CD4-positive, alpha-beta T cell treated with Interleukin-12 subunit alpha and Interleukin-12 subunit beta, for 1 hour (primary cell): ENCODE results near the gene TPPP3.
A peak's percentile ranks its signal among the peaks of the same experiment; 100 is the strongest.

Experiments
- DNase-seq: peaks from one replicate; pipeline ENCODE4 v3.0.0-alpha.2; 2020

Gene TPPP3

GRCh38 chr16:67403976-67404555 is 10.8 kb upstream of the TPPP3 start:
- no peak for DNase-seq

- DNase-seq, result no peak
Observed at GRCh38 chr16:67400901-67401300, 7.6 kb upstream of the TPPP3 start.

GRCh38 chr16:67399749-67400704 is 6.7 kb upstream of the TPPP3 start:
- DNase-seq, result no peak

- DNase-seq, result peak; percentile 47
Observed at GRCh38 chr16:67399218-67399733, 6.0 kb upstream of the TPPP3 start.

GRCh38 chr16:67398546-67399217 is 5.4 kb upstream of the TPPP3 start:
- no peak for DNase-seq

DNA sequence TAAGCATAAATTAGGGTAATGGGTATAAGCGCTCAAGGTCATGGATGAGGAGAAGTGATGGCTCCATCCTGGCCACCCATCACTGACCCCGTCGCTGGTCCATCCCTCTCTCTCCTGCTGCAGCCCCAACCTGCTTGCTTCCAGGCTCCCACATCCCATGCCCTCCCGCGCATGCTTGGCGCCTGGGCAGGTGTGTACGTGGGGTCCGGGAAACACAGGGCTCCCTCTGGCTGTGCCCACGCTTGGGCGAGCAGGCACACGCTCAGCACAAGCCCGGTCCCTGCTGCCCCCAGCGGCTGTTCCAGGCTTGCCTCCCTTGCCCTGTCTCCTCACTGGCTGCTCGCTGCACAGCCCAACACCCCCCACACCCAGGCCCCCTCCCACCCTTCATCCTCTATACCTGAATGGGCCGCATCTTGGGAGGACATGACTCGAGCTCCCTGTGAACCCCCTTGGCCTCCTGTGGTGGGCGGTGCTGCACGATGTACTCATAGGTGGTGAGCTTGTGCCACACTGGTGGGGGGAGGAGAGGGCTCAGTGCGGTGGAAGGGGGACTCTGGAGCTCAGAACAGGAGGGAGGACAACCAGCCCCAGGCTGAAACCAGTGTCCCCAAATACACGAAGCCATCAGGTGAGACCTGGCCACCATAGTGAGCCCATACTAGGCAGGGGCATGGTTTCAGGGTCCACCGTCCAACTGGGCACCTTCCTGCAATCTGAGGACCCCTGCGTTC is 4.7 kb upstream of the TPPP3 start:
- DNase-seq, result no peak

GRCh38 chr16:67397036-67397801 is 3.9 kb upstream of the TPPP3 start:
- no peak for DNase-seq

- peak; percentile 9 for DNase-seq
Observed at GRCh38 chr16:67396159-67397035, 3.1 kb upstream of the TPPP3 start.

GRCh38 chr16:67395458-67396158 is 2.3 kb upstream of the TPPP3 start:
- DNase-seq, result no peak

DNA sequence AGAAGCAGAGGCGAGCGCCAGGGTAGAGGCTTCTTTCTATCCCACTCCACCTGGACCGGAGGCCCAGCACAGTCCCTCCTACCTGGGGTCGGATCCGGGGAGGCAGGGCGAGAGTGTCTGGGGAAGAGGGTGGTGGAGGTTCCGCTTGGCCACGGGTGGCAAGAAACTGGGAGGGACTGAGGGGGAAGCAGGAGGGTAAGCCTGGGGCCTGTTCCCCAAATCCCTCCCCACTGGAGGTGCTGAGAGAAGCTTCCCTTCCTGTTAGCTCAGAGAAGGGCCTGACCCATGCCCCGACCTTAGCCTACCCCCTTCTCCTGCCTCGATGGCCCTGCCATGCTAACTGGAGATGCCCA is 1.8 kb upstream of the TPPP3 start:
- peak; percentile 11 for DNase-seq

DNA sequence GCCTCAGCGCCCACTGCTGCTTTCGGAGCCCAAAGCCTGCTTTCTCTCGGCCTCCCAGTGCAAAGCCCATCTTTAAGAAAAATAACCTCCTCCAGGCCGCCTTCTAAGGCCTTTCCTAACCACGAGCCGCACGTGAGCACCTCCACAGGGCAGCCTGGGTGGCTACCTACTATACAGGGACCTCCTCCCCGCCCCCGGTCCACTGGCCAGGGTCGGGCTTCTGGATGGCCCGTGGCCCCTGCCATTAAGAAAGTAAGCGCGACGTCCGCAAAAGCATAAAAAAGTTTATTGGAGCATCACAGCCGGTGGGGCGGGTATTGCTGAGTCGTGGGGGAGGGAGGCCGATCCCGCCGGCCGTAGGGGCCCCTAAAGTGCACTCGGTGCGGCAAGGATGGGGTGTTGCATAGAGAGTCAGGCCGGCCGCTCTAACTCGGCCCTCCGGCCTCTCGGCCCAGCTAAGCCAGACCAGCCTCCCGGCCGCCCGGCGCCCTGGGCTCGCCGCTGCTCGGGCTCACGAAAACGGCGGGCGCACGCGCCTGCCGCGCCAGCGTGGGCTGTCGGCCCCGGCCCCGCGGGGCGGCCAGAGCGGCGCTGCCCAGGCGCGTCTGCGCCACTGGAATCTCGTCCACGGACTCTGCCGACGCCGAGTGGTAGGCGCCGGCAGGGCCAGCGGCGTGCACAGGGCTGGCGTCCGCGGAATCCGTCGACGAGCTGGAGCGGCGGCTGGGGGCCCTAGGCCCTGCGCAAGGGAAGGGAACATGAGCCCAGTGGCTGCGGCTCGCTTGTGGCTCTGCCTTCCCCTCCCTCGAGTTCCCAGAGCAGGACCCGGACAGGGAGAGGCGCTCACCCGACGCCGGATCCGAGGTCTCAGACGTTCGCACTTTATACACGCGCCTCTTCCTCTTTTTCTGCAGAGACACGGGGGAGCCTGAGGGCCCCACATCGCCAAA is 1.1 kb upstream of the TPPP3 start:
- DNase-seq, result peak; percentile 11

GRCh38 chr16:67393788-67394154 is 473 bp upstream of the TPPP3 start:
- DNase-seq, result no peak

- DNase-seq, result no peak
Observed at GRCh38 chr16:67392301-67393059, 818 bp downstream of the TPPP3 start.

- DNase-seq, result no peak
Observed at GRCh38 chr16:67391424-67392300, 1.6 kb downstream of the TPPP3 start.

DNA sequence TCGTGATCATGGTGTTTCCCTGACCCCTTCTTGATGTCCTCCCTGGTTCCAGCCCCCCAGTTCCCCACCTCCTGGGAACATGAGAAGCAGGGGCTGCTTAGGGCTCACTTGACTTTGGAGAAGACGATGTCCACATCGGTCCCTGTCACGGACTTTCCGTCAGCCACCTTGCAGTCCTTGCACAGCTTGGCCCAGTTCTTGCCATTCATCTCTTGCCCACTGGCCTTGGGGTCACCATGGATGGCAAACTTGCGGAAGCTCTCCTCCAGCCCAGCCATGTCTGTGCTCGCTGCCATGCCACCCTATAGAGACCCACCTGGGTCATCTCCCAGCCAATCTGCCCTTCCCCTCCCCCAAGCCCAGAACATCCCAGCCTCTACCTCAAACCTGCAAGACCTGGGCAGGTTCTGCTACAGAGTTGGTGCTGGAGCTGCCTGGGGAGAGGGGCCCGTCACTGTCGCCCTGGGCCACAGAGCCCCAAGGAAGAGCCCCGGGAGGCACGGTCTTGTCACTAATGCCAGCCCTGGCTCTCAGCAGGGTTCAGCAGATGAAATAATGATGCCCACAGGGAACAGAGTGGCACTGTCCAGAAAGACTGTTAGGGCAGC is 2.4 kb downstream of the TPPP3 start:
- no peak for DNase-seq

- DNase-seq, result peak; percentile 14
Observed at GRCh38 chr16:67389911-67390815, 3.1 kb downstream of the TPPP3 start.
